ENCODE measurements around the gene COL11A1.

DNA sequence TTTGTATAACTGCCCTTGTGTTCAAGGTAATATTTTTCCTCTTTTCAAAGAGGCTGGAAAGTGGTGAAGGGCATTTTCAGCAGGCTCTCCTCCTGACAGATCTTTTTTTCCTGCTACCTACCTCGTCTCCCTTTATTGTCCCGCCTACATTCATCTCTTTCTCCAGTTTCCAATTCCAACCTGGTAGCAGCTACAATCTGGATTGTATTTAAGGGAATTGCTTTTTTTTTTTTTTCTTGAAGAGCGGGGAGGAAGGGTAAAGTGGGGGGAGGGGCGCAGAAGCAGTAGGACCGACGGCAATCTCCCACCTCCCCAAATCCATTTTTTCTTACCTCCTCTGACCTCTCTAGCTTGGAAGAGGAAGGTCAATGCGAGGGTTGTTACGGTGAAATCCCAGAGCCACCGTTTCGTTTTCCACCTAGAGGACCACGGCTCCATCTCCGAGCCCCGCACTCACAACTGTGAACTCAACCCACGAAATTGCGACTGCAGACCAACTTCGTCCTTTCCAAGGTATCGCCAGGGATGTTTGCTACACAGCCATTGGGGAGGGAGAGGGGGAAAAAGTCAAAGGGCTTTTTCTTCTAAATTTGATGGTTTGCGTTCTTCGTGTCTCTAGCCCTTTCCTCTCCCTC lies 464 bp downstream of the COL11A1 start:
- TF ChIP-seq, protein P1, sequence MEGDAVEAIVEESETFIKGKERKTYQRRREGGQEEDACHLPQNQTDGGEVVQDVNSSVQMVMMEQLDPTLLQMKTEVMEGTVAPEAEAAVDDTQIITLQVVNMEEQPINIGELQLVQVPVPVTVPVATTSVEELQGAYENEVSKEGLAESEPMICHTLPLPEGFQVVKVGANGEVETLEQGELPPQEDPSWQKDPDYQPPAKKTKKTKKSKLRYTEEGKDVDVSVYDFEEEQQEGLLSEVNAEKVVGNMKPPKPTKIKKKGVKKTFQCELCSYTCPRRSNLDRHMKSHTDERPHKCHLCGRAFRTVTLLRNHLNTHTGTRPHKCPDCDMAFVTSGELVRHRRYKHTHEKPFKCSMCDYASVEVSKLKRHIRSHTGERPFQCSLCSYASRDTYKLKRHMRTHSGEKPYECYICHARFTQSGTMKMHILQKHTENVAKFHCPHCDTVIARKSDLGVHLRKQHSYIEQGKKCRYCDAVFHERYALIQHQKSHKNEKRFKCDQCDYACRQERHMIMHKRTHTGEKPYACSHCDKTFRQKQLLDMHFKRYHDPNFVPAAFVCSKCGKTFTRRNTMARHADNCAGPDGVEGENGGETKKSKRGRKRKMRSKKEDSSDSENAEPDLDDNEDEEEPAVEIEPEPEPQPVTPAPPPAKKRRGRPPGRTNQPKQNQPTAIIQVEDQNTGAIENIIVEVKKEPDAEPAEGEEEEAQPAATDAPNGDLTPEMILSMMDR (IDR thresholded peaks at IDR 0.05; ENCODE audit: poor library complexity, severe bottlenecking): no peak
- TF ChIP-seq MXI1 (conservative IDR thresholded peaks at IDR 0.05; ENCODE audit: poor library complexity, severe bottlenecking) (no peak), RAD21 (conservative IDR thresholded peaks at IDR 0.05) (no peak), POLR2AphosphoS5 (IDR thresholded peaks at IDR 0.05) (no peak), TAF1 (IDR thresholded peaks at IDR 0.05; ENCODE audit: low read depth) (no peak), EP300 (conservative IDR thresholded peaks at IDR 0.05; ENCODE audit: poor library complexity, severe bottlenecking) (no peak), SMC3 (conservative IDR thresholded peaks at IDR 0.05; ENCODE audit: poor library complexity) (no peak), EZH2 (IDR thresholded peaks at IDR 0.05; ENCODE audit: borderline replicate concordance, insufficient read depth, low read length, poor library complexity, severe bottlenecking) (no peak)

Measured in neural cell (in vitro differentiated cells).